Fibroblast of lung (primary cell): Measurements from ENCODE around the gene BCCIP. TPM values are rescaled to one million over a fixed set of nuclear protein-coding genes. Genes with fewer than 3 reads are reported as not detected.

ENCODE experiments used
- DNase-seq, 2 donors: peaks; one replicate each; pipeline versions ENCODE4 v3.0.0 to v3.0.0-alpha.2; 2010; ENCODE audit warnings: low read depth in 2 of 2
- H2AFZ ChIP-seq: 2 replicates; pipeline ENCODE4 v1.5.1; 2012; ENCODE audit warnings: low read length, control low read depth, inconsistent platforms
- H3K27ac ChIP-seq: 2 replicates; pipeline ENCODE4 v1.5.1; 2011; ENCODE audit warnings: low read length, control low read depth; ENCODE audit not compliant: insufficient read depth
- H3K27me3 ChIP-seq: 2 replicates; pipeline ENCODE4 v1.5.1; 2011; ENCODE audit warnings: mild to moderate bottlenecking, low read length; ENCODE audit not compliant: control insufficient read depth, insufficient read depth
- H3K36me3 ChIP-seq: 2 replicates; pipeline ENCODE4 v1.5.1; 2011; ENCODE audit warnings: low read length; ENCODE audit not compliant: control insufficient read depth, insufficient read depth
- H3K4me1 ChIP-seq: 2 replicates; pipeline ENCODE4 v1.5.1; 2011; ENCODE audit warnings: low read length; ENCODE audit not compliant: control insufficient read depth, insufficient read depth; ENCODE audit errors: extremely low read depth
- H3K4me2 ChIP-seq: 2 replicates; pipeline ENCODE4 v1.5.1; 2011; ENCODE audit warnings: low read length, control low read depth; ENCODE audit not compliant: insufficient read depth; ENCODE audit errors: extremely low read depth
- H3K4me3 ChIP-seq, 4 experiments: fragments of 200-600 bp in 1 of 4; sonication (generic) in 1 of 4; replicated peaks in 1 of 4; 2 replicates each; pipeline ENCODE4 v1.5.1; 2011 to 2016; ENCODE audit warnings: low read length in 4 of 4, low read depth in 3 of 4, mild to moderate bottlenecking in 3 of 4, control low read depth in 2 of 4, inconsistent platforms in 1 of 4, mixed read lengths in 1 of 4; ENCODE audit not compliant: insufficient read depth in 1 of 4; ENCODE audit errors: control extremely low read depth in 1 of 4
- H3K79me2 ChIP-seq: 2 replicates; pipeline ENCODE4 v1.5.1; 2012; ENCODE audit warnings: mild to moderate bottlenecking, low read length, inconsistent platforms; ENCODE audit not compliant: control insufficient read depth, insufficient read depth
- H3K9ac ChIP-seq: 2 replicates; pipeline ENCODE4 v1.5.1; 2011; ENCODE audit warnings: mild to moderate bottlenecking, low read length, control low read depth; ENCODE audit not compliant: insufficient read depth
- H3K9me3 ChIP-seq: 2 replicates; pipeline ENCODE4 v1.5.1; 2012; ENCODE audit warnings: low read depth, low read length; ENCODE audit not compliant: control insufficient read depth, insufficient read depth
- H4K20me1 ChIP-seq: 2 replicates; pipeline ENCODE4 v1.5.1; 2011; ENCODE audit warnings: low read length; ENCODE audit not compliant: control insufficient read depth, insufficient read depth; ENCODE audit errors: extremely low read depth
- CTCF ChIP-seq, 2 donors: IDR thresholded peaks in 1 of 2; conservative IDR thresholded peaks in 1 of 2; 1 replicate in 1 of 2; 2 replicates in 1 of 2; pipeline ENCODE4 v1.5.1; 2011 to 2012; ENCODE audit warnings: low read length in 2 of 2, control low read depth in 1 of 2, inconsistent platforms in 1 of 2, low read depth in 1 of 2, mild to moderate bottlenecking in 1 of 2
- EZH2 ChIP-seq: IDR thresholded peaks from 2 replicates; pipeline ENCODE4 v1.5.1; 2012; ENCODE audit warnings: low read length, control low read depth, mild to moderate bottlenecking; ENCODE audit errors: missing control alignments
- polyA plus RNA-seq, 2 donors: library from polyadenylated mRNA; depleted of rRNA in 1 of 2; stranded (reverse) in 1 of 2; unstranded in 1 of 2; fragments of >200 nt; gene quantifications; 2 replicates each; pipeline ENCODE4 v1.2.1, GENCODE V29; 2011 to 2012; ENCODE audit warnings: missing spikeins in 1 of 2
- total RNA-seq: library from RNA; depleted of rRNA; stranded (reverse); fragments of >200 nt; gene quantifications from 2 replicates; pipeline ENCODE4 v1.2.1, GENCODE V29; 2014

Gene BCCIP
- total and polyA plus RNA-seq, 2 donors (not counting 1 experiment from before 2014, with no cell fraction given): 32.0 to 72.2 TPM

GRCh38 chr10:125880719-125881118 lies 57.4 kb downstream of the BCCIP start:
- H3K4me2 ChIP-seq: no peak overlapping the region
- H3K27ac ChIP-seq: no peak overlapping the region
- H3K4me1 ChIP-seq: no peaks in the 10 kb centered on the region
- no peak overlapping the region for H2AFZ ChIP-seq
- peaks cover 1% of the 10 kb centered on the region for H3K36me3 ChIP-seq
- no peak overlapping the region for H3K4me3 ChIP-seq
- no peak for TF ChIP-seq EZH2
- H3K79me2 ChIP-seq: no peaks in the 10 kb centered on the region
- H3K9me3 ChIP-seq: no peaks in the 10 kb centered on the region
- no peak for DNase-seq
- no peaks in the 10 kb centered on the region for H4K20me1 ChIP-seq
- no peak overlapping the region for H3K9ac ChIP-seq
- no peaks in the 10 kb centered on the region for H3K27me3 ChIP-seq

GRCh38 chr10:125881192-125881591 lies 57.8 kb downstream of the BCCIP start, which contains the start of gene DHX32:
DHX32 (minus strand) TSS chr10:125881292; CDS start chr10:125880824, 468 bp downstream.
- Histone ChIP-seq H3K9me3 (no peaks in the 10 kb centered on the region), H3K36me3 (peaks cover 1% of the 10 kb centered on the region), H3K4me2 (no peak within 1 kb of the TSS), H3K4me1 (no peaks in the 10 kb centered on the region), H3K79me2 (no peaks in the 10 kb centered on the region), H4K20me1 (no peaks in the 10 kb centered on the region), H3K27me3 (no peaks in the 10 kb centered on the region), H3K4me3 (no peak within 1 kb of the TSS), H2AFZ (no peak within 1 kb of the TSS), H3K9ac (no peak within 1 kb of the TSS), H3K27ac (no peak within 1 kb of the TSS)
- TF ChIP-seq CTCF (conservative IDR thresholded peaks at IDR 0.05 in 1 of 2, IDR thresholded peaks at IDR 0.05 in 1 of 2; ENCODE audit: low read depth in 1 of 2, low read length in 2 of 2): no peak
- TF ChIP-seq EZH2: no peak
- no peak for DNase-seq

GRCh38 chr10:125882596-125882995 lies 59.2 kb downstream of the BCCIP start:
- Histone ChIP-seq H3K4me2 (no peak overlapping the region), H3K4me1 (no peaks in the 10 kb centered on the region), H3K4me3 (no peak overlapping the region), H3K9me3 (no peaks in the 10 kb centered on the region), H3K9ac (no peak overlapping the region), H3K79me2 (no peaks in the 10 kb centered on the region), H4K20me1 (no peaks in the 10 kb centered on the region), H2AFZ (no peak overlapping the region), H3K27ac (no peak overlapping the region), H3K27me3 (no peaks in the 10 kb centered on the region), H3K36me3 (no peaks in the 10 kb centered on the region)
- peak in 1 of 2 donors; percentile 44 for DNase-seq
- TF ChIP-seq CTCF (conservative IDR thresholded peaks at IDR 0.05 in 1 of 2, IDR thresholded peaks at IDR 0.05 in 1 of 2; ENCODE audit: low read depth in 1 of 2, low read length in 2 of 2): no peak
